Suprapubic skin (tissue), 4 donors: ENCODE results near the gene SKAP1. TPM values are rescaled to one million over a fixed set of nuclear protein-coding genes. Genes with fewer than 3 reads are reported as not detected.

Experiments
- DNase-seq, 2 donors: peaks; one replicate each; pipeline ENCODE4 v3.0.0-alpha.2; 2019; ENCODE audit warnings: low spot score in 2 of 2
- H3K27ac ChIP-seq: fragments of 200-600 bp; sonication (generic); one replicate; pipeline ENCODE4 v1.5.1; 2019
- H3K27me3 ChIP-seq: fragments of 200-600 bp; sonication (generic); one replicate; pipeline ENCODE4 v1.5.1; 2019
- H3K36me3 ChIP-seq: fragments of 200-600 bp; sonication (generic); one replicate; pipeline ENCODE4 v1.5.1; 2019
- H3K4me1 ChIP-seq: fragments of 200-600 bp; sonication (generic); one replicate; pipeline ENCODE4 v1.5.1; 2019
- H3K4me3 ChIP-seq: fragments of 200-600 bp; sonication (generic); one replicate; pipeline ENCODE4 v1.5.1; 2019; ENCODE audit warnings: mild to moderate bottlenecking
- H3K9me3 ChIP-seq: fragments of 200-600 bp; sonication (generic); one replicate; pipeline ENCODE4 v1.5.1; 2019
- EP300 ChIP-seq: sonication (generic); formaldehyde crosslinking; IDR thresholded peaks from one replicate; pipeline ENCODE4 v1.6.1; 2017; ENCODE audit warnings: antibody characterized with exemption
- POLR2A ChIP-seq, 2 donors: fragments of 450-650 bp; IDR thresholded peaks; one replicate each; pipeline ENCODE4 v1.6.1; 2017; ENCODE audit warnings: antibody characterized with exemption in 2 of 2, mild to moderate bottlenecking in 2 of 2, moderate library complexity in 2 of 2
- POLR2AphosphoS5 ChIP-seq, 3 donors: sonication (generic); formaldehyde crosslinking; IDR thresholded peaks; one replicate each; pipeline ENCODE4 v1.6.1; 2017; ENCODE audit warnings: antibody characterized with exemption in 3 of 3
- WGBS: methylation state at CpG from one replicate; pipeline ENCODE4 v1.1.5; 2018; 5-methylcytosine and 5-hydroxymethylcytosine counted together
- total RNA-seq, 4 donors: library from RNA; depleted of rRNA; stranded (reverse); fragments of >200 nt; gene quantifications; one replicate each; pipeline ENCODE4 v1.1.0, GENCODE V29; 2016
- TF ChIP-seq, protein P1 (sequence below), 2 donors: fragments of 200-600 bp in 1 of 2; fragments of 450-650 bp in 1 of 2; sonication (generic) in 1 of 2; IDR thresholded peaks; one replicate each; pipeline ENCODE4 v1.5.1; 2016 to 2019; ENCODE audit warnings: antibody characterized with exemption in 2 of 2, mild to moderate bottlenecking in 1 of 2, moderate library complexity in 1 of 2

Gene SKAP1
- total RNA-seq, 4 donors from 2014 or later: 1.0 to 1.5 TPM; not detected in 2

DNA sequence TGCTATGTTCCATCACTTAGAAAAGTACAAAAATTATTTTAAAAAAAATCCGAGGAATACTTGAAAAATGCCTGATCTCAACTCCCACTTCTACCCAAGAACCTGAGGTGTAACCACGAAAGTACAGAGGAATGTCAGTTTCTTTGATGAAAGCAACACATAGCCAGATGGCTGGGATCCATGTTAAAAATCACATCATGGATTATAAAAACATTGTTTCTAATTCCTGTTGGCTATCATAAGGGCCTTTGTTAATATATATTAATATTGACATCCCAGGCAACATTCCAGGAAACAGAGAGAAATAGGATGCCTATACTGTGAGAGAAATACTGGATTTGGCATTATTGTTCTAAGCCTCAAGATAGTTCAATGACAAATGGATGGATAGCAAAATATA is 115.3 kb downstream of the SKAP1 start:
- no peak for DNase-seq
- Histone ChIP-seq H3K4me3 (no peak overlapping the region), H3K9me3 (no peaks in the 10 kb centered on the region), H3K4me1 (no peaks in the 10 kb centered on the region), H3K27ac (no peak overlapping the region), H3K36me3 (no peaks in the 10 kb centered on the region), H3K27me3 (peaks cover 87% of the 10 kb centered on the region)
- TF ChIP-seq EP300: no peak
- TF ChIP-seq, protein P1, sequence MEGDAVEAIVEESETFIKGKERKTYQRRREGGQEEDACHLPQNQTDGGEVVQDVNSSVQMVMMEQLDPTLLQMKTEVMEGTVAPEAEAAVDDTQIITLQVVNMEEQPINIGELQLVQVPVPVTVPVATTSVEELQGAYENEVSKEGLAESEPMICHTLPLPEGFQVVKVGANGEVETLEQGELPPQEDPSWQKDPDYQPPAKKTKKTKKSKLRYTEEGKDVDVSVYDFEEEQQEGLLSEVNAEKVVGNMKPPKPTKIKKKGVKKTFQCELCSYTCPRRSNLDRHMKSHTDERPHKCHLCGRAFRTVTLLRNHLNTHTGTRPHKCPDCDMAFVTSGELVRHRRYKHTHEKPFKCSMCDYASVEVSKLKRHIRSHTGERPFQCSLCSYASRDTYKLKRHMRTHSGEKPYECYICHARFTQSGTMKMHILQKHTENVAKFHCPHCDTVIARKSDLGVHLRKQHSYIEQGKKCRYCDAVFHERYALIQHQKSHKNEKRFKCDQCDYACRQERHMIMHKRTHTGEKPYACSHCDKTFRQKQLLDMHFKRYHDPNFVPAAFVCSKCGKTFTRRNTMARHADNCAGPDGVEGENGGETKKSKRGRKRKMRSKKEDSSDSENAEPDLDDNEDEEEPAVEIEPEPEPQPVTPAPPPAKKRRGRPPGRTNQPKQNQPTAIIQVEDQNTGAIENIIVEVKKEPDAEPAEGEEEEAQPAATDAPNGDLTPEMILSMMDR (IDR thresholded peaks at IDR 0.05): no peak
- WGBS: 62% methylated on average over 2 of the region's 2 CpGs

- DNase-seq: no peak
- Histone ChIP-seq H3K36me3 (no peaks in the 10 kb centered on the region), H3K4me3 (no peak overlapping the region), H3K9me3 (no peaks in the 10 kb centered on the region), H3K27ac (no peak overlapping the region), H3K27me3 (peaks cover 93% of the 10 kb centered on the region), H3K4me1 (no peaks in the 10 kb centered on the region)
- TF ChIP-seq POLR2AphosphoS5 (IDR thresholded peaks at IDR 0.05): no peak
- WGBS: 87% methylated on average over 8 of the region's 8 CpGs
Measured at GRCh38 chr17:48313096-48313755, 116.8 kb downstream of the SKAP1 start.

GRCh38 chr17:48311324-48311723 is 118.7 kb downstream of the SKAP1 start:
- H3K27me3 ChIP-seq: peaks cover 93% of the 10 kb centered on the region
- H3K9me3 ChIP-seq: no peaks in the 10 kb centered on the region
- DNase-seq: no peak
- no peak overlapping the region for H3K27ac ChIP-seq
- TF ChIP-seq POLR2A (IDR thresholded peaks at IDR 0.05): no peak
- TF ChIP-seq EP300: no peak
- TF ChIP-seq, protein P1 (IDR thresholded peaks at IDR 0.05): no peak
- no peak for TF ChIP-seq POLR2AphosphoS5 (IDR thresholded peaks at IDR 0.05)
- no peak overlapping the region for H3K4me3 ChIP-seq
- WGBS: 80% methylated on average over 3 of the region's 3 CpGs
- no peaks in the 10 kb centered on the region for H3K4me1 ChIP-seq
- no peaks in the 10 kb centered on the region for H3K36me3 ChIP-seq

GRCh38 chr17:48310748-48311213 is 119.2 kb downstream of the SKAP1 start:
- TF ChIP-seq, protein P1 (IDR thresholded peaks at IDR 0.05): no peak
- TF ChIP-seq POLR2AphosphoS5 (IDR thresholded peaks at IDR 0.05) (no peak), POLR2A (IDR thresholded peaks at IDR 0.05) (no peak), EP300 (no peak)
- no peaks in the 10 kb centered on the region for H3K4me1 ChIP-seq
- no peak for DNase-seq
- no peak overlapping the region for H3K4me3 ChIP-seq
- no peak overlapping the region for H3K27ac ChIP-seq
- 32% methylated on average over 16 of the region's 16 CpGs for WGBS
- no peaks in the 10 kb centered on the region for H3K36me3 ChIP-seq
- no peaks in the 10 kb centered on the region for H3K9me3 ChIP-seq
- H3K27me3 ChIP-seq: peaks cover 93% of the 10 kb centered on the region

DNA sequence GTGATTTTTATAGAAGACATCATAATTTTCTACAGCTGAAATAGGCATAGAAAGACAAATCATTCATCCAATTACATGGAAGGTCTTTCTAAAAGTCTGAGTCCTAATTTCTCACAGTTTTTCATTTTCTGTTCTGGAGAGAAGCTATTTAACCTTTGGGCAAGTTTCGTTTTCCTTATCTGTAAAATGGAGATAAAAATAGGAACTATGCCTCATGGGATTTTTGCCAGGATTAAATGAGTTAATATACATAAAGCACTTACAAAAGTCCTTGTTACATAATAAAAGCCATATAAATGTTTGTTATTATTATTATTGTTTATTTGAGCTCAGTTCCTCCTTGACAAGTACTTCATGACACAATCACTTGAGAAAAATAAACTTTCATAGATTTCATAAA is 121.4 kb downstream of the SKAP1 start:
- H3K36me3 ChIP-seq: no peaks in the 10 kb centered on the region
- H3K27me3 ChIP-seq: peaks cover 95% of the 10 kb centered on the region
- TF ChIP-seq, protein P1 (IDR thresholded peaks at IDR 0.05): no peak
- no peak for TF ChIP-seq POLR2AphosphoS5 (IDR thresholded peaks at IDR 0.05)
- TF ChIP-seq POLR2A (IDR thresholded peaks at IDR 0.05): no peak
- TF ChIP-seq EP300: no peak
- DNase-seq: no peak
- H3K4me1 ChIP-seq: no peaks in the 10 kb centered on the region
- H3K9me3 ChIP-seq: no peaks in the 10 kb centered on the region
- H3K27ac ChIP-seq: no peak overlapping the region
- 41% methylated on average over 1 of the region's 1 CpG for WGBS
- H3K4me3 ChIP-seq: no peak overlapping the region
